SU-DHL-6 (cell line): ENCODE measurements around the gene PDGFC.

Experiments
- CTCF ChIP-seq: fragments of 200-600 bp; sonication (generic); IDR thresholded peaks from one replicate; pipeline ENCODE4 v1.5.1; 2017; ENCODE audit warnings: antibody characterized with exemption, mild to moderate bottlenecking, low read length, moderate library complexity; ENCODE audit not compliant: insufficient read depth, poor library complexity, severe bottlenecking
- EZH2phosphoT487 ChIP-seq: fragments of 200-600 bp; sonication (generic), shearing (Covaris generic); conservative IDR thresholded peaks from 2 replicates; pipeline ENCODE4 v1.6.1; 2018; ENCODE audit warnings: mild to moderate bottlenecking, antibody characterized with exemption, low read length, moderate library complexity, mixed read lengths

GRCh38 chr4:156971165-156971675 lies 379 bp downstream of the PDGFC start:
- TF ChIP-seq CTCF = no peak
- TF ChIP-seq EZH2phosphoT487 = no peak
